SKM-1 treated with dmso at 0.1 percent for 144 hours (cell line): ENCODE measurements around the gene ADGRE1.
"Not testable (repeated sequence)": the region's sequence is repeated elsewhere in the genome, so short reads cannot be mapped to it uniquely, and the experiment has no call there.

ENCODE experiments used
- DNase-seq: peaks from one replicate; lab custom pipeline; 2025; ENCODE audit not compliant: unreplicated experiment; lab: John Stamatoyannopoulos, UW

The ADGRE1 gene, protein sequence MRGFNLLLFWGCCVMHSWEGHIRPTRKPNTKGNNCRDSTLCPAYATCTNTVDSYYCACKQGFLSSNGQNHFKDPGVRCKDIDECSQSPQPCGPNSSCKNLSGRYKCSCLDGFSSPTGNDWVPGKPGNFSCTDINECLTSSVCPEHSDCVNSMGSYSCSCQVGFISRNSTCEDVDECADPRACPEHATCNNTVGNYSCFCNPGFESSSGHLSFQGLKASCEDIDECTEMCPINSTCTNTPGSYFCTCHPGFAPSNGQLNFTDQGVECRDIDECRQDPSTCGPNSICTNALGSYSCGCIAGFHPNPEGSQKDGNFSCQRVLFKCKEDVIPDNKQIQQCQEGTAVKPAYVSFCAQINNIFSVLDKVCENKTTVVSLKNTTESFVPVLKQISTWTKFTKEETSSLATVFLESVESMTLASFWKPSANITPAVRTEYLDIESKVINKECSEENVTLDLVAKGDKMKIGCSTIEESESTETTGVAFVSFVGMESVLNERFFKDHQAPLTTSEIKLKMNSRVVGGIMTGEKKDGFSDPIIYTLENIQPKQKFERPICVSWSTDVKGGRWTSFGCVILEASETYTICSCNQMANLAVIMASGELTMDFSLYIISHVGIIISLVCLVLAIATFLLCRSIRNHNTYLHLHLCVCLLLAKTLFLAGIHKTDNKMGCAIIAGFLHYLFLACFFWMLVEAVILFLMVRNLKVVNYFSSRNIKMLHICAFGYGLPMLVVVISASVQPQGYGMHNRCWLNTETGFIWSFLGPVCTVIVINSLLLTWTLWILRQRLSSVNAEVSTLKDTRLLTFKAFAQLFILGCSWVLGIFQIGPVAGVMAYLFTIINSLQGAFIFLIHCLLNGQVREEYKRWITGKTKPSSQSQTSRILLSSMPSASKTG

DNA sequence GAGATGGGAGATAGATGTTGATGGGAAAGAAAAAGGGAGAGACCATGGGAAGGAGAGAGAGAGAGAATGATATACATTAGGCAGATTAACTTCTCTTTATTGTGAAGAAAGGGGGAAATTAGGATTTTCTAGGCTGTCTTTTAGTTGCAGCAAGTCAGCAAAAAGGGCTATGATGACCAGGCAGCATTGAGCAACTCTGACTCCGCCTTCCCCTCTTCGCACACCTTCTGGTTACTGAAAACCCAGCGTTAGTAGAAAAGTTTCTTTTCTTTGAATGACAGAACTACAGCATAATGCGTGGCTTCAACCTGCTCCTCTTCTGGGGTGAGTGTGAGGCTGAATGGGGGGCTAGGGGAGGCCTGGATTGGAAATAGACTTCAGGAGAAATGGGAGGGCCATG, at the start of gene ADGRE1:
Gene ADGRE1 (plus strand): TSS at position 264 of the 400 bp plus-strand sequence. CDS start 30 bp downstream, at position 294.
- peak; percentile 60 for DNase-seq

DNA sequence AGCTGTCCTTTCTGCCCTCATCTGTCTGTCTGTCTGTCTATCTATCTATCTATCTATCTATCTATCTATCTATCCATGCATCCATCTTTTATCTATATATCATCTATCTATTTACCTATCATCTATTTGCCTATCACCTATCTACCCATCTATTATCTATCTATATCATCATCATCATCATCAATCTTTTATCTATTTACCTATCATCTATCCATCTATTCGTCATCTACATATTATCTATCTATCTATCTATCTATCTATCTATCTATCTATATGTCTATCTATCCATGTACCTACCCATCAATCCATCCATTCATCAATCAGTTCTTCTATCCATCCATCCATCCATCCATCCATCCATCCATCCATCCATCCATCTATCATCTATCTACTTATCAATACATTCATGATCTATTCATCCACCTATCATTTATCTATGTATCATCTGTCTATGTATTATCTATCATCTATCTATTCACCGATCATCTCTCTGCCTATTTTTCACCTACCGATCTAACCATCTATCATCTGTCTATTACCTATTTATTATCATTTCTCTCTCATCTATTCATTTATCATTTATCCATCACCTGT, 49.2 kb upstream of the ADGRE1 start:
- DNase-seq, result no peak

DNA sequence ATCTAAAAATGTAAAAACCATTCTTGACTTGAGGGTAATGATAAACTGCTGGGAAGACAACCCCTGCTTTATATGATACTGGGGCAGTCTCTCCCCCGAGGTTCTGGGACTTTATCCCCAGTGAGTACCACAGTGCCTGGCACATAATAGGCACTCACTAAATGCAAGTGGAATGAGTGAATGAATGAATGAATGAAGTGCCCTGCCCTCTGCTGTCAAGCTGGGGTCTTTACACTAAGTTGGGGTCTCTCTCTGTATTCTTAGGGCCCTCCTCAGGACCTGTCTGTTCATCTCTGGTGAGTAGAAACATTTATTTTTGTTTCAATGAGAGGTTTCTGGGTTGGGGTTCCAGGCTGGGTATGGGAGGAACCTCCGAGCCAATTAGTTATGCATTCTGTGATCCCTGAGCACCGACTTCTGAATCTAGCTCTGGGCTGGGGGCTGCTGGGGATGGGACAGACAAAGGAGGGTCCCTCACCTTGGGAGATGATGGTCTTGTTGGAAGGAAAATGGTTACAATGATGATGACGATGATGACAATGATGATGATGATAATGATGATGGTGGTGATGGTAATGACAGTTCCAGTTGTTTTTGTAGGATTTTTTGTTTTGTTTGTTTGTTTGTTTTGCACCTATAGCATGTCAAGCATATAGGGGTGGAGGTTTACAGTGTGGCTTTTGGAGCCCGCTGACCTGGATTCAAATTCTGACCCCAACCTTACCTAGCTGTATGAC, 44.3 kb upstream of the ADGRE1 start:
- DNase-seq, result no peak

DNA sequence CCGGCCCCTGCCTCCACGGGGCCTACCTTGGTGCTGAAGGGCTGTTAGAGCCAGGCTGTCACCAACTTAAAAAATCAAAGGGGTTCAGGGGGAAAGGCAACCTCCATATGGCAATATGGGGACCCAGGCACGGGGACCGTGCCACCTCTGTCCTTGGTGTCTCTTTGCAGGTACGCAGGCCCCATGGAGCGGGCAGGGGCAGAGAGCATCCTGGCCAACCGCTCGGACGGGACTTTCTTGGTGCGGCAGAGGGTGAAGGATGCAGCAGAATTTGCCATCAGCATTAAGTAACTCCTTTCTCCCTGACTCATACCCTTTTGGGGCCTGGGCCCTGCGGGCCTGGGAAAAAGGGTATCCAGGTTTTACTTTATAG, 39.6 kb upstream of the ADGRE1 start:
- no peak for DNase-seq

DNA sequence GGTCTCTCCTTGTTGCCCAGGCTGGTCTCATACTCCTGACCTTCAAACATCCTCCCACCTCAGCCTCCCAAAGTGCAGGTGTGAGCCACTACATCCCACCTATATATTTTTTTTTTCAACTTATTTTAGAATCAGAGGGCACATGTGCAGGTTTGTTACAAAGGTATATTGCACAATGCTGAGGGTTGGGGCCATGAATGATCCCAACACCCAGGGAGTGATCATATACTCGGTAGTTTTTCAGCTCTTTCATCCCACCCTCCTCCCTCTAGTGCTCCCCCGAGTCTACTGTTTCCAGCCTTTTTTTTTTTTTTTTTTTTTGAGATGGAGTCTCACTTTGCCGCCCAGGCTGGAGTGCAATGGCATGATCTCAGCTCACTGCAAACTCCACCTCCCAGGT, 38.4 kb upstream of the ADGRE1 start:
- no peak for DNase-seq

DNA sequence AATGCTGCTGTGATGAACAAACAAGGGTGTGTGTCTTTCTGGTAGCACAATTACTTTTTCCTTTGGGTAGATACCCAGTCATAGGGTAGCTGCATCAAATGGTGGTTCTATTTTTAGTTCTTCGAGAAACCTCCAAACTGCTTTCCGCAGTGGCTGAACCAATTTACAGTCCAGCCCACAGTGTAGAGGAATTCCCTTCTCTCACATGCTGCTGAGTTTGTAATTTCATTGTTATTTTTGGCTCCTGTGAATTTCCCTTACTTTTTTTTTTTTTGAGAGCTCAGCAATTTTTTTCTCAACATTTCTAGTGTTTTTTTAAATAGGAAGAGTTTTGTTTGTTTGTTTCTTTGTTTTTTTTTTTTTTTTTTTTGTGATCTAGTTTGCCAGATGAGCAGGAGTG, 37.5 kb upstream of the ADGRE1 start:
- DNase-seq, result no peak

DNA sequence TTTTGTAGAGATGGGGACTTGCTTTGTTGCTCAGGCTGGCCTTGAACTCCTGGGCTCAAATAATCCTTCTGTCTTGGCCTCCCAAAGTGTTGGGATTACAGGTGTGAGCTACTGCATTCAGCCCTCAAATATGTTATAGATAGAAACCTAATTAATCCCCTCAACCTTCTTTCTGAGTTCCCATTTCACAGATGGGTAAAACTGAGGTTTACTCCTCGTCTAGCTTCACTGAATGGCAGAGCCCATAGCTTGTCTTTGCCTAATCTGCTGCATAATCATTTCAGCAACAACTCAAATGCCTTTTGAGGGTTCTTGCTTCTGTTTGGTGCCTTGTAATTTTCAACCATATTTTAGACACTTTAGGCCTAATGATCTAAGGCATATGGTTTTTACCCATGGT, 36.0 kb upstream of the ADGRE1 start:
- DNase-seq, result no peak

DNA sequence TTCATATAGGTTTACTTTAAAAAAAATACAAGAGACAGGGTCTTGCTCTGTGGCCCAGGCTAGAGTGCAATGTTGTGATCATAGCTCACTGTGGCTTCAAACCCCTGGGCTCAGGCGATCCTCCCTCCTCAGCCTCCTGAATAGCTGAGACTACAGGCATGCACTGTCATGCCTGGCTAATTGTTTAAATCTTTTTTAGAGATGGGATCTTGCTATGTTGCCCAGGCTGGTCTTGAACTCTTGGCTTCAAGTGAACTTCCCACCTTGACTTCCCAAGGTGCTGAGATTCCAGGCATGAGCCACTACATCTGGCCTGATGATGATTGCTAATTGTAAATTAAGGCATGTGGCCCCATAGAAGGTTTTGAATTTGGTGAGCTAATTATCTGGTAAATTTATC, 35.4 kb upstream of the ADGRE1 start:
- no peak for DNase-seq

DNA sequence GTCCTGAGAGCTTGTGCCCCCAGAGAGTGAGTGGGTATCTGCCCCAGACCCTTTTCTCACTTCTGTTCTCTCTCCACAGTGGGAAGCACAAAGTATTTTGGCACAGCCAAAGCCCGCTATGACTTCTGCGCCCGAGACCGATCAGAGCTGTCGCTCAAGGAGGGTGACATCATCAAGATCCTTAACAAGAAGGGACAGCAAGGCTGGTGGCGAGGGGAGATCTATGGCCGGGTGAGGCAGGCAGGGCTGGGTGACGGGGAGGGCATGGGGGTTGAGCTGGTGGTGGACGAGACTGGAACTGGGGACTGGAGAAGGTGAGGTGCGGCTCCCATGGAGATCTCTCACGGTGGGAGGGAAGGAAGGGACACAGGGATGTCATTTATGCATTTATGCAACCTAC, 33.5 kb upstream of the ADGRE1 start:
- DNase-seq, result no peak

DNA sequence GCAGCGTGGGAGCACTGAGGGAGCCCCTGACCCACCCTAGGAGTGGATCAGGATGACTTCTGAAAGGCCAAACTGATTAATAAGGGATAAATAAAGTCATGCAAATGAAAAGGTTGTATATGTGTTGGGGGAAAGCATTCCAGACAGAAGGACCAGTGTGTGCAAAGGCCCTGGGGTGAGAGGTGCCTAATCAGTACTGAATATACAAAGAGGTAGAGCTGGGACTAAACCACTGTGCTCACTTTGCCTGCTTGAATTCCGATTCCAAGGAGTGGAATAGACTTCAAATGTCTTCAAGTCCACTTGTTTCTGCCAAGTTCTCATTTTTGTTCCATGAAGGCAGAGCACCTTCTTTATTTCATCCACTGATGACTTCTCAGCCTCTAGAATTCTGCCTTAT, 32.6 kb upstream of the ADGRE1 start:
- DNase-seq, result no peak

DNA sequence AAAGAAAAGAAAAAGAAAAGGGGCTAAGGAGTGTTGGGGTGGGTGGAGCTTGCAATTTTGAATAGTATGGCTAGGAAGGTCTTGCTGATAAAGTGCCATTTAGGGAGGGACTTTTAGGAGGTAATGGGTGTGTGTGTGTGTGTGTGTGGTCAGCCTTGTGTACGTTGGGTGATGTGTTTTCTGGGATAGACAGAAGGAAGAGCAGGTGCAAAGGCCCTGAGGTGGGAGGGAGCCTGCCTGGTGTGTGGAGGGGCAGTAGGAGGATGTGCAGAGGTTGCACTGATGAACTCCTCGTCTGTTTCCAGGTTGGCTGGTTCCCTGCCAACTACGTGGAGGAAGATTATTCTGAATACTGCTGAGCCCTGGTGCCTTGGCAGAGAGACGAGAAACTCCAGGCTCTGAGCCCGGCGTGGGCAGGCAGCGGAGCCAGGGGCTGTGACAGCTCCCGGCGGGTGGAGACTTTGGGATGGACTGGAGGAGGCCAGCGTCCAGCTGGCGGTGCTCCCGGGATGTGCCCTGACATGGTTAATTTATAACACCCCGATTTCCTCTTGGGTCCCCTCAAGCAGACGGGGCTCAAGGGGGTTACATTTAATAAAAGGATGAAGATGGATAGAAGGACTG, 30.5 kb upstream of the ADGRE1 start:
- no peak for DNase-seq

DNA sequence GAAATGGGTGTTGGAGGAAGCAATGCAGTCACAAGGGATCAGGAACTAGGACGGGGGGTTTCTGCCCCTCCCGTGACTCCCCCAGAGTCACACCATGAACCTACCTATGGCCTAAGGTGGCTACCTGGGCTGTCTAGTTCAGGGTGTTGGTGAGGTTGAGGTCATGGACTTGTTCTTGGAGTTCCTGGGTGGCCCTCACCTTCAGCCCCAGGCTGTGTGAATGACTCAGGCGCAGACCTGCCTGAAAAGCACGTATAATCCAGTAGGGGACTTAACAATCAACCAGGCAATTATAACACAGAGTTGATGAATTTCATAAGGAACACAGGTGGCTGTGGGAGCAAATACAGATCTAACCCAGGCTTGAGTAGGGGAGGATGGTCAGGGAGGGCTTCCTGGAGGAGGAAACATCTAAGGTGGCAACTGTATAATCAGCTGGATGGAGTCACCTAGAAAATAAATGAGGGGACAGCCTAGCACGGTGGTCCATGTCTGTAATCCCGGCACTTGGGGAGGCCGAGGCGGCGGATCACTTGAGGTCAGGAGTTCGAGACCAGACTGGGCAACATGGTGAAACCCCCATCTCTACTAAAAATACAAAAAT, 25.6 kb upstream of the ADGRE1 start:
- no peak for DNase-seq

DNA sequence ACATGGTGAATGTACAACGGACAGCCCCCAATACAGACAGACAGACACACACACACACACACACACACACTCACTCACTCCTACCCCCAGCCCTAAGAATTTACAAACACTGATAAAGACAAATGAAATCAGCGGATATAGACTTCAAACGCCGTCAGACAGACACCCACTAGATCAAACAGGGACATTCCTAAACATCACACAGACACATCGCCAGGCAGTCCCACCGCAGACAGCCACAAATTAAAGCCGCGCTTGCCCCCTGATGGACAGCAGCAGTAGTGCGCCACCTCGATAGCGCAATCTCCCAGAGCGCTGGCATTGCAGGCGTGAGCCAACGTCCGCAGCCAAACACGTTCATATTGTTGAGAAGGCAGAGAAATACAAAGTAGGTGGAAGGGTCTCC, 24.7 kb upstream of the ADGRE1 start:
- peak; percentile 77 for DNase-seq

DNA sequence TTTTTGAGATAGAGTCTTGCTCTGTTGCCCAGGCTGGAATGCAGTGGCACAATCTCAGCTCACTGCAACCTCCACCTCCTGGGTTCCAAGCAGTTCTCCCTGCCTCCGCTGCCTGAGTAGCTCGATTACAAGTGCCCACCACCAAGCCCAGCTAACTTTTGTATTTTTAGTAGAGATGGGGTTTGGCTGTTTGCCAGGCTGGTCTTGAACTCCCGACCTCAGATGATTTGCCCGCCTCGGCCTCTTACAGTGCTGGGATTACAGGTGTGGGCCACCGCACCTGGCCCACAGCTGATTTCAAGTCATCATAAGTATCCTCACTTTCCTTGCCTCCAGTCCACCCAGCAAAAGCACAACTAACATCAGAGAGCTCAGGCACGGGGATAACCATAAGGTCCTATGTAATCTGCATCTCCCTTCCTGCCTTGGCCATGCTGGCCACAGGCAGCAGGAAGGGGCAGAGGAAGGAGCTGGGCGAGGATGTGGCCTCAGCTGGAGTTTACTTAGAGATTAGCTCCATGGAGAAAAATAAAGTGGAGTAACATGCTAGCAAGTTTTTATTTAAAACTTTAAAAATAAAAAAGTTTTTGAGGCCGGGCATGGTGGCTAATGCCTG, 22.9 kb upstream of the ADGRE1 start:
- no peak for DNase-seq

DNA sequence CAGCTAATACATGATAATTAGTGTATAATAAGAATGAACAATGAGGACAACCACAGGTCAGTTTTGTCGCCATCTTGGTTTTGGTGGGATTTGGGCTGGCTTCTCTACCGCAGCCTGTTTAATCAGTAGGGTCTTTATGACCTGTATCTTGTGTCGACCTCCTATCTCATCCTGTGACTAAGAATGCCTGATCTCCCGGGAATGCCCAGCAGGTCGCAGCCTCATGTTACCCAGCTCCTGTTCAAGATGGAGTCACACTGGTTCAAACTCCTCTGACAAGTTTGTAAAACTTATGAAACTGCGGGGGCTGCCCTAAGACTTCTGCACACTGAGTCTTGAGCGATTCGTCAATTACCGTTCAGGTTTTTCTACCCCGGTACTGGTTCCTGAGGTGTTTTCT, 21.5 kb upstream of the ADGRE1 start:
- no peak for DNase-seq

DNA sequence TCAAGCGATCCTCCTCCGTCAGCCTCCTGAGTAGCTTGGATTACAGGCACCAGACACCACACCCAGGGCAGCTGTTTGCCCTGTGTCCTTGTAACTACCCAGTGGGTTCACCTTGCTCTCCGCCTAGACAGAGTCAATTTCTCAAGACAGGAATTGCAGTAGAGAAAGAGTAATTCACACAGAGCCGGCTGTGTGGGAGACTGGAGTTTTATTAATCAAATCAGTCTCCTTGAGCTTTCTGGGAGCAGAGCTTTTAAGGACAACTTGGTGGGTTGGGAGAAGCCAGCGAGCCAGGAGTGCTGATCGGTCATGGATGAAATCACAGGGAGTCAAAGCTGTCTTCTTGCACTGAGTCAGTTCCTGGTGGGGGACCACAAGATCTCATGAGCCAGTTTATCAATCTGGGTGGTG, 20.6 kb upstream of the ADGRE1 start:
- no peak for DNase-seq

DNA sequence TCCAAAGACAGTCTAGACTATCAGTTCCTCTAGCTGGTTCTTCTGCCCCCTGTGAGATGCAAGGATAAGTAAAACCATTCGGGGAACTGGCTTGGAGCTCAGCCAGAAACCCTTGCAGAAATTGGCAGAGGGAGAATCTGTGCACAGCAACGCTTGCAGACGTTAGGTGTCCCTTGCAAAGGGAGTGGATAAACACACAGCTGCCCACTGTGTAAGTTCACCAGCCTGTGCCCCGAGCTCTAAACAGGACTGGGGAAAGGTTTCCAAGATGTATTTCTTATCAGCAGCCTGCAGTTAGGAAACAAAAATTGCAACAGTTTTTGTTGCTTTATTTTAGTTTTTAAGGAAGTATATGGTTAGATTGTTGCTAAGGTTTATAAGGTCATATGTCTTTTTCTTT, 19.0 kb upstream of the ADGRE1 start:
- DNase-seq, result peak; percentile 80

DNA sequence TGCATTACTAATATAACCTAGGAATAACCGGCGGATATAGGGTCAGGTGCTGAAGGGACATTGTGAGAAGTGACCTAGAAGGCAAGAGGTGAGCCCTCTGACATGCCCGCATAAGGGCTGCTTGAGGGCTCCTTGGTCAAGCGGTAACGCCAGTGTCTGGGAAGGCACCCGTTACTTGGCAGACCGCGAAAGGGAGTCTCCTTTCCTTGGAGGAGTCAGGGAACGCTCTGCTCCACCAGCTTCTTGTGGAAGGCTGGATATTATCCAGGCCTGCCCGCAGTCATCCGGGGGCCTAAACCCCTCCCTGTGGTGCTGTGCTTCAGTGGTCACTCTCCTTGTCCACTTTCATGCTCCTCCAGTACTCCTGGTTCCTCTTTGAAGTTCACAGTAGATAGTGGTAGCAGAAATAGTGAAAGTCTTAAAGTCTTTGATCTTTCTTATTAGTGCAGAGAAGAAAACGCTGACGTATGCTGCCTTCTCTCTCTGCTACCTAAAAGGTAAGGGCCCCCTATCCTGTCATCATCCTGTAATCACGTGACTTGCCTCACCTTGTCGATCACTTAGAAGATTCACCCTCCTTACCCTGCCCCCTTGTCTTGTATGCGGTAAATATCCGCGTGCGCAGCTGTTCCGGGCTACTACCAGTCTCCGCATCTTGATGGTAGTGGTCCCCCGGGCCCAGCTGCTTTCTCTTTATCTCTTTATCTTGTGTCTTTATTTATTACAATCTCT, 18.1 kb upstream of the ADGRE1 start:
- DNase-seq, result not testable (repeated sequence)
